Heart right ventricle (tissue), 16 donors: ENCODE measurements around the gene EXOC3L4. TPM values are rescaled to one million over a fixed set of nuclear protein-coding genes. Genes with fewer than 3 reads are reported as not detected.

Experiments used
- ATAC-seq, 8 donors: fragments of 200-7000 bp; cut with Tn5 transposase; one replicate each; pipeline ENCODE4 v1.9.1; 2020; ENCODE audit warnings: mild to moderate bottlenecking in 8 of 8, moderate library complexity in 8 of 8, moderate number of reproducible peaks in 1 of 8
- DNase-seq, 2 donors: peaks; one replicate each; pipeline ENCODE4 v3.0.0-alpha.2; 2020
- H3K27ac ChIP-seq, 10 donors: fragments of 200-600 bp; sonication (generic) in 2 of 10; one replicate each; pipeline versions ENCODE4 v1.5.0 to v1.8.0; 2020 to 2022; ENCODE audit warnings: mild to moderate bottlenecking in 3 of 10
- H3K27me3 ChIP-seq, 7 donors: fragments of 200-600 bp; one replicate each; pipeline ENCODE4 v1.8.0; 2021 to 2022; ENCODE audit warnings: mild to moderate bottlenecking in 2 of 7
- H3K36me3 ChIP-seq, 9 donors: fragments of 200-600 bp; sonication (generic) in 1 of 9; one replicate each; pipeline versions ENCODE4 v1.5.0 to v1.8.0; 2020 to 2022; ENCODE audit warnings: mild to moderate bottlenecking in 2 of 9
- H3K4me1 ChIP-seq, 9 donors: fragments of 200-600 bp; sonication (generic) in 1 of 9; one replicate each; pipeline versions ENCODE4 v1.5.0 to v1.8.0; 2020 to 2022; ENCODE audit warnings: mild to moderate bottlenecking in 4 of 9
- H3K4me3 ChIP-seq, 10 donors: fragments of 200-600 bp; sonication (generic) in 2 of 10; one replicate each; pipeline versions ENCODE4 v1.5.0 to v1.8.0; 2020 to 2022; ENCODE audit warnings: mild to moderate bottlenecking in 7 of 10, moderate library complexity in 2 of 10
- H3K9me3 ChIP-seq, 11 donors: fragments of 200-600 bp in 10 of 11; sonication (generic) in 2 of 11; one replicate each; pipeline versions ENCODE4 v1.5.0 to v1.8.0; 2013 to 2022; ENCODE audit warnings: mild to moderate bottlenecking in 2 of 11, control low read depth in 1 of 11, moderate library complexity in 1 of 11
- WGBS, 2 donors: extraction: QIAGEN DNeasy Blood & Tissue Kit; methylation state at CpG; one replicate each; pipeline ENCODE4 v1.1.7; 2013; ENCODE audit warnings: inconsistent platforms in 1 of 2; 5-methylcytosine and 5-hydroxymethylcytosine counted together
- intact Hi-C, 10 donors: fragments of 100-400 bp; cut with DNase I; formaldehyde crosslinking; loops; one replicate each; pipeline versions ENCODE4 v1.11.1 to v1.14.2; 2022
- polyA plus RNA-seq, 2 donors: library from polyadenylated mRNA; stranded (reverse); fragments of 200-250 nt; gene quantifications; one replicate each; pipeline ENCODE4 v1.2.3, GENCODE V29; 2013
- total RNA-seq, 10 donors: library from RNA; stranded (reverse); fragmentation: NEBNext Ultra II Directional in 3 of 10; extraction: Animal tissue kit (Norgen Biotek cat#: 25700) in 3 of 10; gene quantifications; one replicate each; pipeline versions ENCODE4 v1.2.1 to v1.2.4, GENCODE V29; 2021 to 2023
- TF ChIP-seq, protein P1 (sequence below), 9 donors: fragments of 200-600 bp; sonication (generic) in 2 of 9; IDR thresholded peaks; one replicate each; pipeline versions ENCODE4 v1.5.0 to v1.8.0; 2021 to 2022; ENCODE audit warnings: antibody characterized with exemption in 9 of 9, mild to moderate bottlenecking in 5 of 9, moderate library complexity in 1 of 9
- donor health status: Arrhythmogenic right ventricular cardiomyopathy.
- donor health status: ischemic (EF 13 %, LVEDD 7.1; RV severe dilation, severe dysfunction).
- donor health status: healthy with polysubstance abuse.
- donor health status: DM: no; HTN: yes; CAD: no.
- donor health status: DM: no; HTN: no; CAD: no.
- donor health status: ischemic (EF 25% LVEDD 6.9; RV normal size, moderate dysfunction).
- donor health status: ischemic (EF 25% LVEDD 5.7; RV mildly dilated, moderate dysfunction).
- donor health status: healthy.
- donor health status: DM: yes; HTN: yes; CAD: no.
- donor health status: Ischemic cardiomyopathy.
- donor health status: ischemic (EF 35%, LVEDD 5.7; RV mildly dilated, moderate dysfunction).
- donor health status: nonischemic (EF 11% LVEDD 7.7; RV severe dilation, severe dysfunction).
- donor health status: DM: yes; HTN: yes; CAD: no.
- donor health status: PGD.
- donor health status: ischemic (EF 29% LVEDD 5.4; RV normal size, mild dysfunction).
- donor health status: nonischemic (EF 23%, LVEDD 6.1; RV moderate dilation, normal function).

Gene EXOC3L4
- total and polyA plus RNA-seq, 12 donors, result 0.16 to 2.0 (median 0.50) TPM; not detected in 4

DNA sequence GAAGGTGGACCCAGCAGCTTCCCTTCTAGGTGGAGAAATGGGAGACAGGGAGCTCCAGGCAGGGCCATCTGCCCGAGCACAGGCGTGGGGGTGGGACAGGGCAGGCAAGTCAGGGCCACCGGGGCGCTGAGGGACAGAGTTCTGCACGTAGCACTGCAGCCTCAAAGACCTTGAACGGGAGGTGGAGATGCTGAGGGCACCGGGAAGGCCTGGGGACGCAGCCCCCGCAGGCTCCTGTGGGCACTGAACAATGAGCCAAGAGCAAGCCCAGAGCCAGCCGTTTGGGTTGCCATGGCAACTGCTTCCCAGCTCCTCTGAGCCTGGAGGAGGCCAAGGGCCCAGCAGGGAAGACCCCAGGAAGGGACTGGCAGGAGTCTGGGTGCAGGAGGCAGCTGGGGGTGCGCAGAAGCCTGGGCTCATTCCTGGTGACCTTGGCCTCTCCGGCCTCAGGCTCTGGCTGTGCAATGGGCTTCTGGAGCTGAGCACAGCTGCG is 7.1 kb upstream of the EXOC3L4 start:
- ATAC-seq (no peak), DNase-seq (peak in 1 of 2 donors; percentile 7)
- Histone ChIP-seq H3K9me3 (no peaks in the 10 kb centered on the region), H3K27me3 (peaks cover 0 to 57% (median 43%) of the 10 kb centered on the region in 7 donors), H3K4me1 (peaks cover 0 to 21% (median 12%) of the 10 kb centered on the region in 9 donors), H3K4me3 (no peak overlapping the region), H3K27ac (no peak overlapping the region), H3K36me3 (no peaks in the 10 kb centered on the region)
- intact Hi-C loops, result loop anchor here in 1 of 10 donors (5.0 kb wide), 1 partner anchor 210 kb away; no protein-coding TSS in a partner anchor
- TF ChIP-seq, protein P1, sequence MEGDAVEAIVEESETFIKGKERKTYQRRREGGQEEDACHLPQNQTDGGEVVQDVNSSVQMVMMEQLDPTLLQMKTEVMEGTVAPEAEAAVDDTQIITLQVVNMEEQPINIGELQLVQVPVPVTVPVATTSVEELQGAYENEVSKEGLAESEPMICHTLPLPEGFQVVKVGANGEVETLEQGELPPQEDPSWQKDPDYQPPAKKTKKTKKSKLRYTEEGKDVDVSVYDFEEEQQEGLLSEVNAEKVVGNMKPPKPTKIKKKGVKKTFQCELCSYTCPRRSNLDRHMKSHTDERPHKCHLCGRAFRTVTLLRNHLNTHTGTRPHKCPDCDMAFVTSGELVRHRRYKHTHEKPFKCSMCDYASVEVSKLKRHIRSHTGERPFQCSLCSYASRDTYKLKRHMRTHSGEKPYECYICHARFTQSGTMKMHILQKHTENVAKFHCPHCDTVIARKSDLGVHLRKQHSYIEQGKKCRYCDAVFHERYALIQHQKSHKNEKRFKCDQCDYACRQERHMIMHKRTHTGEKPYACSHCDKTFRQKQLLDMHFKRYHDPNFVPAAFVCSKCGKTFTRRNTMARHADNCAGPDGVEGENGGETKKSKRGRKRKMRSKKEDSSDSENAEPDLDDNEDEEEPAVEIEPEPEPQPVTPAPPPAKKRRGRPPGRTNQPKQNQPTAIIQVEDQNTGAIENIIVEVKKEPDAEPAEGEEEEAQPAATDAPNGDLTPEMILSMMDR (IDR thresholded peaks at IDR 0.05), result no peak
- WGBS, 2 donors, result 71 to 75% methylated on average over 13 of the region's 13 CpGs

DNA sequence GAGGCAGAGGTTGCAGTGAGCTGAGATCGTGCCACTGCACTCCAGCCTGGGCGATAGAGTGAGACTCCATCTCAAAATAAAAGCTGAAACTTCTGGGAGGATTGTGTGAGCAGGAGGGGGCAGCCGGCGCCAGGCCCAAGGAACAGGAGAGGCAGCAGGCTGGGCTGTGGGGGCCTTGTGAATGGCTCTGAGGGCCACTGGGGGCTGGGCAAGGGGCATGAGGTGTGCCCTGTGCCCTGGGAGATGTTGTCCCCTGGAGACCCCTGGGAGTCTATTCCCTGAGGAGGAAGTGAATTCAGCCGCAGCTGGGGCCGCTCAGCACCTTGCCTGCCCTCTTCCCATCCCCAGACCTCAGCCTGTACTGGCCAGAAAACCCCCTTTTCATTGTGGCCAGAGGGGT is 5.6 kb upstream of the EXOC3L4 start:
- 88 to 91% methylated on average over 6 of the region's 6 CpGs for WGBS, 2 donors
- TF ChIP-seq, protein P1 (IDR thresholded peaks at IDR 0.05), result no peak
- H3K27ac ChIP-seq, result no peak overlapping the region
- ATAC-seq (no peak), DNase-seq (peak in 1 of 2 donors; percentile 7)
- peaks cover 0 to 48% (median 34%) of the 10 kb centered on the region in 7 donors for H3K27me3 ChIP-seq
- no peaks in the 10 kb centered on the region for H3K9me3 ChIP-seq
- intact Hi-C loops, result loop anchor here in 1 of 10 donors (5.0 kb wide), 1 partner anchor 212 kb away; no protein-coding TSS in a partner anchor
- no peaks in the 10 kb centered on the region for H3K36me3 ChIP-seq
- H3K4me3 ChIP-seq, result no peak overlapping the region
- H3K4me1 ChIP-seq, result peaks cover 0 to 19% (median 12%) of the 10 kb centered on the region in 9 donors

DNA sequence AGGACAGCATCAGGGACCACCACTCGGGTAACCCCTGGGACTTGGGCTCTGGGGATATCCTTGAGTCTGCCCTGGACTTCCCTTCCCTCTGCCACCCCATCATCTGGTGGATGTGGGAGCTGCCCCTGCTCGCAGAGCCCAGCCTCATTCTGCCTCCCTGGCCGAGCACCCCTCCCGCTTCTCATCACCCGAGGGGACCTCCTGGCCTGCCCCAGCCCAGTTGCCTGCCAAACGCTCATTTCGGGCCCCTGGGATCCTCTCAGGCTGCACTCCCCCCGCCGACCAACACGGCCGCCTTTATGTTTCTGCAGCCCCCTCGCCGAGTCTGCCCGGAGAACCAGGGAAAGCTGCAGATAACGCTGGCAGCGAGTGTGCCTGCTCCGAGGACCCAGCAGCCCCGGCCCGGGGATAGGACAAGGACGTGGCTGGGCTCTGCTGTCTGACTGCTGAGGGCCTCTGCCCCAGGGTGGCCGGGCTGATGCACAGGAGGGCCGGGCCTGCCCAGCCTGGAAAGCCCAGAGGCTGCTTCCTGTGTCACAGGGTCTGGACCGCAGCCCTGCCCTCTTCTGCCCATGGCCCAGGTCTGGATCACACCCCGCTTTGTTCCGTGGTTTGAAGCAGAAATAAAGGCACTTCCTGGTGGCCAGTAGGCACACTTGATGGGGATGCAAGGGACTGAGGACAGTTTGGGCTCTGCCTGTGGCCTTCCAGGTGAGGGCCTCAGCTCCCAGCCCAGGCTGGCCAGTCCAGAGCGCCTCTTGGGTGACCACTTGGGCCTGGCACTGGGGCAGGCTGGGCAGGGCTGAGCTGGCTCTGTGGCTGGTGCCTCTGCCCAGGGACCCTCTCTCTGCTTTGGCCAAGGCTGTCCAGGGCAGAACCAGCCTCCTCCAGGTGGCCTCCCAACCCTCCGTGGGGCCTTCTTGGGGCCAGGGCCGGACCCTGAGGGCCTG is 4.9 kb upstream of the EXOC3L4 start:
- ATAC-seq (no peak), DNase-seq (peak in 1 of 2 donors; percentile 8)
- Histone ChIP-seq H3K4me3 (no peak overlapping the region), H3K36me3 (no peaks in the 10 kb centered on the region), H3K27me3 (peaks cover 0 to 41% (median 27%) of the 10 kb centered on the region in 7 donors), H3K9me3 (no peaks in the 10 kb centered on the region), H3K27ac (no peak overlapping the region), H3K4me1 (peaks cover 0 to 22% (median 11%) of the 10 kb centered on the region in 9 donors)
- intact Hi-C loops, result loop anchor here in 2 of 10 donors (1.0 to 10.0 kb wide), 3 partner anchors 46 to 395 kb away; no protein-coding TSS in a partner anchor
- TF ChIP-seq, protein P1 (IDR thresholded peaks at IDR 0.05), result no peak
- 77 to 81% methylated on average over 28 of the region's 28 CpGs for WGBS, 2 donors

DNA sequence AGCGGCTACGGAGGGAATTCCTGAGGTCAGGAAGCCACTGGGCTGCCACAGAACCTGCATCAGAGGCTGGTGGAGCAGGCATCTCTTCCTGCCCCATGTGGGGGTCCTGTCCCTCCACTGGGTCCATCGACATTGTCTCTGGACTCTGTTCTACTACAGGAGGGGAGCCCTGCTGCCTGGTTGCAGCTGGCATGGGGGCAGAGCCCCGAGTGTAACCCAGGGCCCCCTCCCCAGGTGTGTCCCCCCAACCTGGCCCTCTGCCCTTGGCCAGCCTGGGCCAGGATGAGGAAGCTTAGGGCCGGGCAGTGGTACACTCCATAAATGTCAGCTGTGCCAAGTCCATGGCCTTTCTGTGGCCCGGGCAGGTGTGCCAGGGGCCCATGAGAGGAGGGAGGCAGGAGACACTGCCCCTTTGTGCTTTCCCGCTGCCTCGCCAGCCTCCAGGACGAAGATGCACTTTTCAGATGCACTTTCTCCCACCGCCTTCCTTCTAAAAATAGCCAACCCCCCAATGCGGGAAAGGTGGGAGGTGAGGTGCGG is 4.0 kb upstream of the EXOC3L4 start:
- no peak for ATAC-seq
- intact Hi-C loops, result loop anchor here in 2 of 10 donors (1.0 to 10.0 kb wide), 2 partner anchors 47 to 396 kb away; no protein-coding TSS in a partner anchor
- H3K36me3 ChIP-seq, result no peaks in the 10 kb centered on the region
- H3K9me3 ChIP-seq, result peaks cover 0 to 2% (median 0%) of the 10 kb centered on the region in 11 donors
- peaks cover 0 to 32% (median 18%) of the 10 kb centered on the region in 7 donors for H3K27me3 ChIP-seq
- DNase-seq, result peak in 1 of 2 donors; percentile 10
- TF ChIP-seq, protein P1 (IDR thresholded peaks at IDR 0.05), result no peak
- H3K4me3 ChIP-seq, result no peak overlapping the region
- peaks cover 0 to 27% (median 12%) of the 10 kb centered on the region in 9 donors for H3K4me1 ChIP-seq
- H3K27ac ChIP-seq, result no peak overlapping the region
- WGBS, 2 donors, result 83 to 84% methylated on average over 12 of the region's 12 CpGs
